HUES64 (cell line): Measurements from ENCODE around the gene SLC27A6.

Experiments
- H3K27ac ChIP-seq: 2 replicates; pipeline ENCODE4 v1.7.0; 2013; ENCODE audit warnings: low read depth, low read length, inconsistent platforms
- H3K27me3 ChIP-seq: 2 replicates; pipeline ENCODE4 v1.6.1; 2013; ENCODE audit warnings: mild to moderate bottlenecking, low read length; ENCODE audit not compliant: insufficient read depth
- H3K36me3 ChIP-seq: 2 replicates; pipeline ENCODE4 v1.6.1; 2013; ENCODE audit warnings: mild to moderate bottlenecking, low read length; ENCODE audit not compliant: insufficient read depth
- H3K4me1 ChIP-seq: 2 replicates; pipeline ENCODE4 v1.6.1; 2013; ENCODE audit warnings: mild to moderate bottlenecking, low read length, moderate library complexity; ENCODE audit not compliant: insufficient read depth
- H3K4me3 ChIP-seq: 2 replicates; pipeline ENCODE4 v1.5.1; 2013; ENCODE audit warnings: mild to moderate bottlenecking, low read length, moderate library complexity
- H3K9ac ChIP-seq: 2 replicates; pipeline ENCODE4 v1.6.1; 2013; ENCODE audit warnings: mild to moderate bottlenecking, low read depth, low read length
- H3K9me3 ChIP-seq: 2 replicates; pipeline ENCODE4 v1.6.1; 2013; ENCODE audit warnings: low read depth, low read length; ENCODE audit not compliant: insufficient read depth
- WGBS: fragments of 150-250, 120-280 bp; methylation state at CpG from one replicate; pipeline ENCODE4 v1.1.7; 2013; ENCODE audit warnings: missing lambda C conversion rate; 5-methylcytosine and 5-hydroxymethylcytosine counted together

The SLC27A6 gene

DNA sequence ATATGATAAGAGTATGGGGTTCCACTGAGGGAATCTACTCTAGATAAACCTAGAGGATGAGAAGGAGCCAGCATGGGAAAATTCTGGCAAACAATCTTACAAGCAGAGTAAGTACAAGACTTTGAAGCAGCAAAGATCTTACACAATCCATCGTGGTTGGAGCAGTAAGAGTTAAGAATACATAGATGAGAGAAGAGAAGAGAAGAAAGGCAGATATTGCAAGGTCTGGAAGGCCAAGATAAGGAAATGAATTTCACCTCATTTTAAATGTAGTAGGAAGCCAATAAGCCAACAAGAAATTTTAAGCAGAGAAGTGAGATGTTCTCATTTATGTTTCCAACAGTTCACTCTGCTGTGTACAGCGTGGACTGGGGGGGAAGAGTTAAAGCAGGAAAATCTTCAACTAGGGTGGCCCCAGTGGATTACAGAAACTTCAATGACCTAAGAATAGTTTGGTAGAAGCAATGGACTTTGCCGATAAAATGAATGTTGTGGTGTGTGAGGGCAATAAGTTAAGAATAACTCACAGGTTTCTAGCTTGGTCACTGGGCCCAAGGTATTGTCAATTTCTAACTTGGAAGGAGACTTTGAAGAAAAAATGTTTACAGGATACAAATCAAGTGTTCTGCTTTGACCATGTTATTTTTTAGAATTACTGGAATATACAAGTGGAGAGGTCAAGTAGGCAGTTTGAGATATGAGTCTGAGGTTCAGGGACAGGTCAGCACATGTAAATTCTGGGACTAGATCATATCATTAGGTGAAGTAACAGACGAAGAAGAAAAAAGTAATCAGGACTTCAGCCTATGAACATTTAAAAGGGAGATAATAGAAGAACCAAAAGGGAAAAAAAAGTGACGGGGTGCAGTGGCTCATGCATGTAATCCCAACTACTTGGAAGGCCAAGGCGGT, 117.2 kb downstream of the SLC27A6 start:
- Histone ChIP-seq H3K9ac (no peak overlapping the region), H3K9me3 (no peaks in the 10 kb centered on the region), H3K4me1 (no peaks in the 10 kb centered on the region), H3K27ac (no peak overlapping the region), H3K4me3 (no peak overlapping the region), H3K27me3 (no peaks in the 10 kb centered on the region), H3K36me3 (no peaks in the 10 kb centered on the region)
- WGBS = 94% methylated on average over 6 of the region's 6 CpGs
